Amniotic epithelial cell (primary cell): Measurements from ENCODE around the gene SEC14L1.
A peak's percentile ranks its signal among the peaks of the same experiment; 100 is the strongest.

Experiments
- DNase-seq: peaks from one replicate; pipeline ENCODE4 v3.0.0-alpha.2; 2010; ENCODE audit warnings: low read depth

SEC14L1 gene

GRCh38 chr17:77214328-77214727 is 73.6 kb downstream of the SEC14L1 start:
- no peak for DNase-seq

GRCh38 chr17:77214743-77215142 is 74.0 kb downstream of the SEC14L1 start:
- no peak for DNase-seq

GRCh38 chr17:77215281-77215680 is 74.5 kb downstream of the SEC14L1 start:
- no peak for DNase-seq

- no peak for DNase-seq
Observed at GRCh38 chr17:77216486-77216885, 75.7 kb downstream of the SEC14L1 start.

- DNase-seq: no peak
Observed at GRCh38 chr17:77217123-77217522, 76.4 kb downstream of the SEC14L1 start.

- DNase-seq: no peak
Observed at GRCh38 chr17:77217566-77217965, 76.8 kb downstream of the SEC14L1 start.

- no peak for DNase-seq
Observed at GRCh38 chr17:77218902-77219301, 78.1 kb downstream of the SEC14L1 start.

- no peak for DNase-seq
Observed at GRCh38 chr17:77222356-77222755, 81.6 kb downstream of the SEC14L1 start.

- DNase-seq: no peak
Observed at GRCh38 chr17:77223642-77224420, 83.1 kb downstream of the SEC14L1 start.

- DNase-seq: no peak
Observed at GRCh38 chr17:77225265-77225664, 84.5 kb downstream of the SEC14L1 start.

- no peak for DNase-seq
Observed at GRCh38 chr17:77227461-77228240, 86.9 kb downstream of the SEC14L1 start.

- DNase-seq: no peak
Observed at GRCh38 chr17:77228241-77228752, 87.5 kb downstream of the SEC14L1 start.

GRCh38 chr17:77228816-77229215 is 88.0 kb downstream of the SEC14L1 start:
- no peak for DNase-seq

GRCh38 chr17:77229786-77230435 is 89.1 kb downstream of the SEC14L1 start:
- no peak for DNase-seq

- no peak for DNase-seq
Observed at GRCh38 chr17:77230436-77230830, 89.7 kb downstream of the SEC14L1 start.

- DNase-seq: no peak
Observed at GRCh38 chr17:77231076-77231871, 90.5 kb downstream of the SEC14L1 start.

GRCh38 chr17:77233127-77233526 is 92.4 kb downstream of the SEC14L1 start:
- DNase-seq: no peak

GRCh38 chr17:77233635-77234334 is 93.0 kb downstream of the SEC14L1 start:
- DNase-seq: peak; percentile 89

GRCh38 chr17:77234695-77235094 is 93.9 kb downstream of the SEC14L1 start:
- no peak for DNase-seq

GRCh38 chr17:77235370-77235941 is 94.7 kb downstream of the SEC14L1 start:
- peak; percentile 92 for DNase-seq
